GM19372 (cell line): ENCODE data around the gene ARAF.
"Not testable (repeated sequence)": the region's sequence is repeated elsewhere in the genome, so short reads cannot be mapped to it uniquely, and the experiment has no call there.

Source experiments
- ATAC-seq: cut with Tn5 transposase; IDR thresholded peaks from one replicate; pipeline ENCODE4 v1.9.1; 2021; ENCODE audit warnings: mild to moderate bottlenecking, low read depth, moderate library complexity; ENCODE audit not compliant: unreplicated experiment

ARAF gene

DNA sequence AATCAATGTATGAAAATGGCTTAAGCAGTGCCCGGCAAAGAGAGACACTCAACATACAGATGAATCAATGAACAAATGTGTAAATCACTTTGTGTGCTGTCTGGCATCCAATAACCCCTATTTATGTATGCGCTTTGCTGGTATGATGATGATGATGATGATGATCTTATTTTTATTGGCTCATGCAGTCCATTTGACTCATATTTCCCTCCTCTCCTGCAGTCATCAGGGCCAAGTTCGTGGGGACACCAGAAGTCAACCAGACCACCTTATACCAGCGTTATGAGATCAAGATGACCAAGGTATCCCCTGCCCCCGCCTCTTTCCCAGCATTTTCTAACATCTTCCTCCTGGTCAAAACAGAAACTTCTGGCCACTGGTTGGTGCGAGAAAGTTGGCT, 23.7 kb downstream of the ARAF start:
- no peak for ATAC-seq

DNA sequence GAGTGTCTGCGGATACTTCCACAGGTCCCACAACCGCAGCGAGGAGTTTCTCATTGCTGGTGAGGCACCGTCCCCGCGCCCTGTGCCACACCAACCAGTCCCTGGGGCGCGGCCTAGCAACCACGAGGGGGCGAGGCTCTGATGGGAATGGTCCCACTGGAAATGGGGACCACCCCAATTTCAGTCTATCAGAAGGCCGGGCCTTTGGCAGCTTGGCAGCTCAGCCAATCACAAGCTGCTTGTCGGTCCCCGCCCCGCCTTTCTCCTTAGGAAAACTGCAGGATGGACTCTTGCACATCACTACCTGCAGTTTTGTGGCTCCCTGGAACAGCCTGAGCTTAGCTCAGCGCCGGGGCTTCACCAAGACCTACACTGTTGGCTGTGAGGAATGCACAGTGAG, 24.3 kb downstream of the ARAF start:
- ATAC-seq: no peak

DNA sequence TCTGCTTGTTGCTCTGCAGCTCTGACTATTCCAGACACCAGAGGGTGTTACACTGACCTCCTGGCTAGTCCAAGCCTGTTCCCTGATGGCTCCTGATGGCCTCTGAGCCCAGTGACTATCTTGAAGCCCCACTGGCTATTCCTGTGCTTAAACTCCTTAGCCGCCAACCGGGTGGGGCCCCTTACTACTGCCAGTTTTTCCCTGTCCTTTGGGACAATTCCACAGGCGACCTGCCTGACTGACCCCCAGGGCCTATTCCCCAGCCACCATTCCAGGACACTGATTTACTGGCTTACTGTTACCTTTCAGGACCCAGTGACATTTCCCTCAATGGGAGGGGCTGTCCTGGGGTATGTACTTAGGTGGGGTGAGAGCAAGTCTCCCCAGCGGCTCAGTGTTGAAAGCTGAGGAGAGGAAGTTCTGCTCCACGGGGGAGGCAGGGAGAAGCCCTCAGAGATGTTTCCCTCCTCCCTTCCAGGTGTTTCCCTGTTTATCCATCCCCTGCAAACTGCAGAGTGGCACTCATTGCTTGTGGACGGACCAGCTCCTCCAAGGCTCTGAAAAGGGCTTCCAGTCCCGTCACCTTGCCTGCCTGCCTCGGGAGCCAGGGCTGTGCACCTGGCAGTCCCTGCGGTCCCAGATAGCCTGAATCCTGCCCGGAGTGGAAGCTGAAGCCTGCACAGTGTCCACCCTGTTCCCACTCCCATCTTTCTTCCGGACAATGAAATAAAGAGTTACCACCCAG, 25.2 kb downstream of the ARAF start:
- no peak for ATAC-seq

DNA sequence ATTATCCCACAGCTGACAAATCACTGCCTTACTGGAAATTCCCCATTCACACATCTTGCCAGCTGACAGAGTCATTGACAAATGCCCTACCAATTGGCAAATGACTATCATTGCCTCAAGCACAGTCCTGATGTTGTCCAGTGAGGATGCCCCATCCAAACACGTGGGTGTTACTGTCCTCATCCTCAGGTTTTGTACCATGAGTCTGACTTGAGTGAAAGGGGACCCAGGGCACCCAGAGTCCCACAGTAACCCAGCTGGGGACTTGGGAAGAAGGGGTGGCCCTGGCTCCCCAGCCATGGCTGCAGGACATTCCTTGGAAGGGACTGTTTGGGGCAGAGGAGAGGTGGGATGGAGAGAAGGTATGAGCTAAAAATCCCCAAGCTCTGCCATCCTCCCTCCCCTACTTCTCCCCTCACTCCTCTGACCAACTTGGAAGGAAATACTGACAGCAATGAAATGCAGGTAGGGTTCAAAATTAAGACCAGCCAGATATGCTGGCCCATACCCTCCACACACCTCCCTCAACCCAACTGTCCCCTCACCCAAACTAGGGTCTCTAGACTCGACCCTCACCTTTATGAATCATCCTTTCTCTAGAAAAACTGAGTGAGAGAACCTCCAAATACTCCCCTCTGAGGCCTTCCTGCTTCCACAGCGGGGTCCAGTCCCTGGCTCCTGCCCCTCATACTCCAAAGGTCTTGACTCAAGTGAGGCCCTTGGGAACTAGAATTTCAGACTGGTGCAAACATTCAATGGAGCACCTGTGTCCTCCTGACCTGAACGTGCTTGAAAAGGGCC, 26.3 kb downstream of the ARAF start:
- ATAC-seq: no peak

DNA sequence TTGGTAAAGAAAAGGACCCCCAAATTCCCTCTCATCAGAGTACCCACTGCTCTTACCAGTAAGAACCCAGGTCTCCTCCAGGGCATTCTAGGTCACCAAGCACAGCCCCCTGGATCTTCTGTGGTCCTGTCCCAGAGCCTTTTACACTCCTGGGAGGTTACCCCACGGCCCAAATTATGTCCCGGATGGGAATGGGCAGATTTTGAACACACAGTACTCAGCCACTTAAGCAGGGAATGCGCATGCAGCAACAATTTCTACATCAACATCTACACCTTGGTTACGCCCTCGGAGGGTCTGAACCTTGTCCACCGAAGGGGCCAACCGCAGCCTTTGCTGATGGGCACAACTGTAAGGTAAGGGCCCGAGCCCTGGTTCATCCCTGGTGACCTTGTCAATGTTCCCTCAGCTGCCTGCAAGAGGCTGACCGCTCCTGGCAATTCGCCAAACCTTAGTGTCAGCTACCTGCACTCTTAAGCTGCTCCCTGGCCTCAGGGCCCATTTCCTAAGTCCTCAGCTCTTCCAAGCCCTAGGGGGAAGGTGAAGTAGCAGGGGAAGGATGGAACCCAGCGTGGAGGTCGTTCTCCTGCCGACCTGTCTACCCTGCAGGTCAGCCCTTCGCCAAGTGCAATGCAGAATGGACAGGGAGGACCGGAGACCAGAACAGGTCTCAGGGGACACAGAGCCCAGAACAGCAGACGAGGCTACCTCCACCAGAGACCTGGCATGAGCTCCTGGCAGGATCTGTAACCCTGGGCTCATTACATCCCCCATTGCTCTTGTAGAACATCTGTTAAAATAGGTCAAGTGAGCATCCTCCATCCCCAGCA, 27.1 kb downstream of the ARAF start:
- no peak for ATAC-seq

DNA sequence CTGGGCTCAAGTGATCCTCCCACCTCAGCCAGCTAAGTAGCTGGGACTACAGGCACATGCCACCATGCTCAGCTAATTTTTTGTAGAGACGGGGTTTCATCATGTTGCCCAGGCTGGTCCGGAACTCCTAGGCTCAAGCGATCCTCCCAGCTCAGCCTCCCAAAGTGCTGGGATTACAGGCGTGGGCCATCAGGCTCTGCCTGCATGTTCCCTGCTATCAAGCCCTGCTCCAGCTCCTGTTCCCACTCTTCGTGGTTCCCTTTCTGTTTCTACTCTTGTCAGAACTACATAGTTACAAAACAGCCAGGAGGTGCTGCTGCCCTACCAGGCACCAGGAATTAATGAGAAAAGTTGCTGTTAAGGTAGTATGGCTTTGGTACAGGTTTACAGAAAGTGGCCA, 30.0 kb downstream of the ARAF start:
- no peak for ATAC-seq

DNA sequence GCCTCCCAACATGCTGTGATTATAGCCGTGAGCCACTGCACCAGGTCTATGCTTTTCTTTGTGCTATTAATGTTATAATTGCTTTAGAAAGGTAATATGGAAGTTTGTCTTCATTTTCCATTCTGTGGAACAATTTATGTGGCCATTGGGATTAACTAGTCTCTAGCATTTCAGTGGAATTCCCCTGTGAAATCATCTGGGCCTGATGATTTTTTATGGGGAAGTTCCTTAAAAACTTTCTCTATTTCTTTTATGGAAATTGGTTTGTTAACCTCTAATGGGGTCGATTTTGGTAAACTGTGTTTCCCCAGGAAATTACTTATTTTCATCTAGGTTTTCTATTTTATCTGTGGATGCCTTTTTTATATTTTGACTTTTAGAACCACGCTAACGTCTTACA, 32.5 kb downstream of the ARAF start:
- no peak for ATAC-seq

DNA sequence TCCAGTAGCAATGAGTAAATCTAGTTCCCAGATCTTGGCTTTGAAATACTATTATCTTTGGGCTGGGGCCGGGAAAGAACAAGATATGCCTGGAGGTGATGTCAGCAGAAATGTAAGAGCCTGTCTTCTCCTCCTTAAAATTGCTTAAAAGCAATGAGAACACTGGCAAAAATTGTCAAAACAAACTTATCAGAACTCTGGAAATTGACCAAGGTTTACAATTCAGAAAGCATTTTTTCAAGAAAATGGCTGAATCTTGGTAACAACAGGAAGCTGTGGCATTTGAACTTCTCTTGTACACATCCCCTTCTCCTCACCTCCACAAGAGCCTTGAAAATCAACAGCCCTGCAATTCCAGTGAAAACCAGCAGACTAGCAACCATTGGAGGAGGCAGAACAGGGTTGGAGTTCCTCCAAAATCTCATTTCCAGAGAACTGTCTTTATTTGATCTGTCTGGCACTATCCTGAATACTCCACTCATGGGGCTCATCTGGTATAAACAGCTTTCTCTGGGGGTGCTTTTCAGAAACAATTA, 34.8 kb downstream of the ARAF start:
- ATAC-seq: no peak

DNA sequence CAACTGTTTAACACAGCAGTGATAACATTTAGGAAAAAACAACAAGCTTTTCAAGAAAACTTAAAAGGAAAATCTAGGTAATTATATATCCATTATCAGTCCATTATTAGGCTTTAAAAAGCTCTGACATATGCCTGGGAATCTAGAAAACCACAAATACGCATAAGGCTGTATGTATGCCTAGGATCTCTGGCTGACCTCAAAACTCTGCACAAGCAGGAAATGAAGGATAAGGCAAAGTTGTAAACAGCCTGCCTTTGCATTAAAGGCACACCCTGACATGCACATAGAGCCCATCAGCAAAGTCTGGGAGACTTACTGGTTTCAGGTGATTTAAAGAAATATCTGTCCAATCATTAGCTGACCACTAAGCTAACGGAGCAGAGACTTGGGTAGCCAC, 35.3 kb downstream of the ARAF start:
- ATAC-seq: no peak

DNA sequence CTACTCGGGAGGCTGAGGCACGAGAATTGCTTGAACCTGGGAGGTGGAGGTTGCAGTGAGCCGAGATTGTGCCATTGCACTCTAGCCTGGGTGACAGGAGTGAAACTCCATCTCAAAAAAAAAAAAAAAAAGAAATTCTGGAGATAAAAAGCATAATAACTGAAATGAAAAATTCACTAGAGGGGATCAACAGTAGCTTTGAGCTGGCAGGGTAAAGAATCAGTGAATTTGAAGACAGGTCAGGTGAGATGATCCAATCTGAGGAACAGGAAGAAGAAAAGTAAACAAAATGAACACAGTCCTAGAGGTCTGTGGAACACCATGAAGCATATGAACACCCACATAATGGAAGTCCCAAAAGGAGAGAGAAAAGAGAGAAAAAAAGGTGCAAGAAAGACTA, 36.2 kb downstream of the ARAF start:
- ATAC-seq: no peak

DNA sequence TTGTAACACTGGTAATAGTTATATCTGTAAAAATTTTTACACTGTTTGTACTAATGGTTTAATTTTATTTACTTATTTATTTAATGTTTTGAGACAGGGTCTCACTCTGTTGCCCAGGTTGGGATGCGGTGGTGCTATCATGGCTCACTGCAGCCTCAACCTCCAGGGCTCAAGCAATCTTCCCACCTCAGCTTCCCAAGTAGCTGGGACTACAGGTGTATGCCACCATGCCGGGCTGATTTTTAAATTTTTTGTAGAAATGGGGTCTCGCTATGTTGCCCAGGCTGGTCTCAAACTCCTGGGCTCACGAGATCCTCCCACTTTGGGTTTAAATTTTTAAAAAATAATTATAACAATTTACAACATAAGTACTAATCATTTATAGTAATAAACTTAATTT, 42.1 kb downstream of the ARAF start:
- ATAC-seq: not testable (repeated sequence)

DNA sequence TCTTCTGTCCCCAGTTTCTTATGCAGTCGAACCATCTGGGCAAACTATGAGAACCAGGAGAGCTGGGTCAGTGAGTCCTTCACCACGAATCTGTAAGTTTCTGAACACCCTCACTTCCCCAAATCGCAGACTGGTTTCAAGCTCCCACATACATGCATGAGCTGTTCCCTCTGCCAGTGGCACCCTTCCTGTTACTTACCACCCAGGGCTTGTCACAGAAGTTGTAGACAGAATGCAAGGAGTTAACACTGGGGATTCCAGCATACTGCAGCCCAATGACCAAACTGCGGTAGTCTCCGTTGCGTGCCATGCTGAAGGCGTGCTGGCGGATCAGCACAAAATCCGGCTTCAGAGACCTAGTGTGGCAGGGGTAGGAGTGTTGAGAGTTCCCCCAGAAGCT, 44.0 kb downstream of the ARAF start:
- no peak for ATAC-seq

DNA sequence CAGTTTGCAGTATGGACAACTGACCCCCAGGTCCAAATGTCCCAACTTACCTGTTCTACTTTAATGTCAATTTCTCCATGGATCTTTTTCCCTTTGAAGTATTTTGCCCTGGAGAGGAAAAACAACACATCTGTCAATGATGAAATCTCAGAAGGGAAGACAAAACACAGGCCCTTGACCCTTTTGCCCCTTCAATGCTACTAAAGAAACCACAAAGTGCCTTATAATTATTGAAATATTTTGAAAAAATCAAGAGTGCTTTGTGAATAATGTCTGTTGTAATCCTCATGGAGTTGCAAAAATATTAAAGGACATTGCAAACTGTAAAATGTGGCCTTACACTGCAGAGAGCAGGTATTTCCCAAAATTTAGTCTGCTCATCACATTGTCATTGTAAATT, 46.1 kb downstream of the ARAF start:
- ATAC-seq: no peak

DNA sequence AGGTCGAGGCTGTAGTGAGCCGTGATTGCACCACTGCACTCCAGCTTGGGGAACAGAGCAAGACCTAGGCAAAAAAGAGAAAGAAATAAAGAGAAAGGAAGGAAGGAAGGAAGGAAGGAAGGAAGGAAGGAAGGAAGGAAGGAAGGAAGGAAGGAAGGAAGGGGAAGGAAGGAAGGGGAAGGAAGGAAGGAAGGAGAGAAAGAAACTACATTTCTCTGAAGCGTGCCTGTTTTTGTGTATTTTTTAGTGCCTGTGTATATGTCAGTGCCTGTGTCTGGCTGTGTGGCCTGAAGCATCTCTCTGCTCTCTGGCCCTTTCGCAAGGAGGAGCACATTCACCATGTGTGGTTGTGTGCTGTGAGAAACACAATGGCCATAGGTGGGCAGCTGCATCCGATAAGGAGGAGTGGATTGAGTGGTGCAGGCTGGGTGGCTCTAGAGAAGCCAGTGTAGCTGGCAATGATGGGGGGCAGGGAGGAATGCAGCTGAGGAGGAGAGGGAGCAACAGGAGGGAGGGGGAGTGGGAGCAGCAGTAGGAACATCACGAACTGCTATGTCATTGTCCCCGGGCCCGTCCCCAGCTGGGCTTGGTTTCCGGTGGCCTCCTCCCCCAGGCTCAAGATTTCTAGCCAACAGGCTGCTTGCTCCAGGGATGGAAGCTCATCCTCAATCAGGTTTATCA, 47.3 kb downstream of the ARAF start:
- ATAC-seq: no peak

DNA sequence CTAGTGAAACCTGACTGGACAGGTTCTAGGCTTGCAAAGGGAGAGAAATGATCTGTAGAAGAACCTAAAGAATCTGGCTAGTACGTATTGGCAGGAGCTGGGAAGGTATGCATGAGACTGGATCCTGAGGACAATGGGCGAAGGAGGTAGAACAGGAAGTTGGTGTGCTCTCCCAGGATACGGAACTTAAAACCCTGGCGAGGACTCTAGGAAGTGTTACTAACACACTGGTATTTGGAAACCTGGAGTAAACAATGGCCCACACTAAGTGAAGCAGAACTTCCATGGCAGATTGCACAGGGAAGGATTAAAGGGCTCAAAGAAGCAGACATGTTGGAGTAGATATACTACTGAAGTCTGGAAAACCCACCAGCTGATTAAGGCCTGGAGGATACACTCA, 49.5 kb downstream of the ARAF start:
- no peak for ATAC-seq

DNA sequence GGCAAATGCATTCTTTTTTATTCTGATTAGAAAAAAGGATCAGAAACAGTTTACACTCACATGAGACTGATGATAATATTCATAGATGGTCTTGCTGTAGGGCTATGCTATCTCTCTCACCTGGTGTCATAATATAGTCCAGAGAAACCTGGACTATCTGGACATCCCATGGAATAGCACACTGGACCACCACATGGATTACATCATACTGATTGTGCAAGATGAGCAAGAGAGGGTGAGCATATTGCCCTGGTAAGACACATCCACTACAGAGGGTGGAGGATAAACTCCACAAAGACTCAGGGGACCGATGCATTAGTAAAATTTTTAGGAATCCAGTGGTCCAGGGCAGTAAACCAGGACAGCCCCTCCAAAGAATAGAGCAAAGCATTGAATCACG, 50.5 kb downstream of the ARAF start:
- no peak for ATAC-seq

DNA sequence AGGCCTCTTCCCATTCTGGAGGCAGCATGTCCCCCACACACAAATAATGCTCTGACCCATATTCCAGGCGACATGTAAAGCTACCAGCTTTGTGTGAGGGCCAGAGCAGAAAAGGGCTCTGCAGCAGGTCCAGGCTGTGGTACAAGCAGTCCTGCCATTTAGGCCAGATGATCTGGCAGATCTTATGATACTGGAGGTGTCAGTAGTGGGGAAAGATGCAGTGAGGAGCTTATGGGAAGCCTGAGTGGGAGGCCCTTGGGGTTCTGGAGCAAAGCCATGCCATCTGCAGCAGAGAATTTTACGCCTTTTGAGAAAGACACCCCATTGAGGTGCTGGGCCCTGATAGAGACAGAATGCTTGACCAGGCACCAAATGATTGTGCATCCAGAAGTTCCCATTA, 50.9 kb downstream of the ARAF start:
- no peak for ATAC-seq

DNA sequence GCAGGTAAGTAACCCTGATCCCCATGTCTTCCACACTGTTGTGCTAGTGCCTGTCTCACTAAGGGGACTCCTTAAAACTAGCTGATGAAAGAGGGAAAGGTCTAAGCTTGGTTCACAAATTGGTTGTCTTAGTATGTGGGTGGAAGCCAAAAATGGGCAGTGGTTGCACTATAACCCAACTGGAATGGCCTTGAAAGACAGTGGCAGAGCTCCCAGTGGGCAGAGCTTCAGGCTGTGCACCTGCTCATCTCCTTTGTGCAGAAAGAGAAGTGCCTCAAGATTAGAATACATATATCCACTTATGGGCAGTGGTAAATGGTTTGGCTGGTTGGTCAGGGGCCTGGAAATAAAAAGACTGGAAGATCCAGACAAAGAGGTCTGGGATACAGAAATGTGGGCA, 51.4 kb downstream of the ARAF start:
- no peak for ATAC-seq

DNA sequence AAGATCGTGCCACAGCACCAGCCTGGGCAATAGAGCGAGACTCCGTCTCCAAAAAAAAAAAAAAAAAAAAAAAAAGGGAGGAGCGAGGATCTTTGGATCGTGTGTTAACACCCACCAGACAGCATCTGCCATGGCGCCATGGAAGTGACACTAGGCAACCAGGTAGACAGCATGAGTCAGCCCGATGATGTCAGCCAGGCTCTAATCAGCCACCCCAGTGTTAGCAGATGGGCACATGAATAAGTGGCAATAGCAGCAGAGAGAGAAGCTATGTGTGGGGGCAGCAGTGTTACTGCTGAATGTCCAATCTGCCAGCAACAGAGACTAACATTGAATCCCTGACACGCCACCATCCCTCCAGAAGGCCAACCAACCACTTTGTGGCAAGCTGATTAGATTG, 52.1 kb downstream of the ARAF start:
- no peak for ATAC-seq

DNA sequence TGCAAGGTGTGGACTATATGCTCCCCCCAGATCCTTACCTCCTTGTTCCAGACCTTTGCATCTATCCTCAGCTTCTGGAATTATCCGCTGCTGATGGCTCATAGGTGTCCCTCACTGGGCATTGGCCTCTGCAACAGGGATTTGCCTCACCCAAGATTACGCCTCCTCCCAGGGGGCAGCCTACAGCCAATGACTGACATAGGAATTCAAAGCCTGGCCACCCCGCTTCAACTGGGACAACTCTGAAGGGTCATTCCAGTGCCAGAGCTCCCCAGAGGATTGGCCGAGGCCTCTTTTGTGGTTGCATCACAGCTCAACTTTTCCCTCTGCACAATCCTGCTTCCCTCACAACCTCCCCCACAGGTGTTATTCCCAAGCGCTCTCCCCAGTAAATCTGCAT, 53.6 kb downstream of the ARAF start:
- ATAC-seq: no peak
